OCI-LY3 (cell line): ENCODE measurements around the gene CDH20.

Experiments used
- H2AFZ ChIP-seq: fragments of 200-600, 300-600 bp; shearing (Covaris generic); 2 replicates; pipeline ENCODE4 v1.6.0; 2014; ENCODE audit warnings: antibody characterized with exemption, low read depth, low read length
- H3K27ac ChIP-seq: fragments of 200-600, 300-600 bp; sonication (generic); 2 replicates; pipeline ENCODE4 v1.5.1; 2014; ENCODE audit warnings: mild to moderate bottlenecking, low read length, moderate library complexity, mixed read lengths
- H3K27me3 ChIP-seq: fragments of 200-600, 300-600 bp; sonication (generic); 2 replicates; pipeline ENCODE4 v1.6.1; 2014; ENCODE audit warnings: low read depth, low read length, mixed read lengths
- H3K36me3 ChIP-seq: fragments of 200-600, 300-600 bp; sonication (generic); replicated peaks from 2 replicates; pipeline ENCODE3; 2014; ENCODE audit warnings: low read depth, low read length, mixed read lengths
- H3K4me1 ChIP-seq: fragments of 300-600, 200-600 bp; sonication (generic); 2 replicates; pipeline ENCODE4 v1.6.1; 2014; ENCODE audit warnings: low read length, mixed read lengths
- H3K4me2 ChIP-seq: fragments of 200-600, 300-600 bp; sonication (generic); 2 replicates; pipeline ENCODE4 v1.6.1; 2014; ENCODE audit warnings: low read length, mixed read lengths
- H3K4me3 ChIP-seq: fragments of 300-600, 200-600 bp; sonication (generic); 2 replicates; pipeline ENCODE4 v1.5.1; 2014; ENCODE audit warnings: antibody characterized with exemption, mild to moderate bottlenecking, low read length, moderate library complexity
- H3K79me2 ChIP-seq: fragments of 300-600, 200-600 bp; shearing (Covaris generic); 2 replicates; pipeline ENCODE4 v1.6.1; 2014; ENCODE audit warnings: mild to moderate bottlenecking, low read length, mixed read lengths
- H3K9ac ChIP-seq: fragments of 300-600, 200-600 bp; shearing (Covaris generic); 2 replicates; pipeline ENCODE4 v1.6.0; 2014; ENCODE audit warnings: mild to moderate bottlenecking, low read length, moderate library complexity
- H3K9me3 ChIP-seq: fragments of 200-600, 300-600 bp; shearing (Covaris generic); 2 replicates; pipeline ENCODE4 v1.6.1; 2014; ENCODE audit warnings: low read length, mixed read lengths; ENCODE audit not compliant: insufficient read depth
- H4K20me1 ChIP-seq: fragments of 200-600, 300-600 bp; sonication (generic); 2 replicates; pipeline ENCODE4 v1.6.1; 2016; ENCODE audit warnings: low read length, mixed read lengths; ENCODE audit not compliant: insufficient read depth
- EZH2phosphoT487 ChIP-seq: fragments of 200-600 bp; shearing (Covaris generic); IDR thresholded peaks from 2 replicates; pipeline ENCODE4 v1.6.1; 2018; ENCODE audit warnings: antibody characterized with exemption, mixed run types, low read depth
- TF ChIP-seq, protein P1 (sequence below): fragments of 200-600, 300-600 bp; sonication (generic); IDR thresholded peaks from 2 replicates; pipeline ENCODE4 v1.5.1; 2014; ENCODE audit warnings: antibody characterized with exemption, low read length, low read depth

CDH20 gene

DNA sequence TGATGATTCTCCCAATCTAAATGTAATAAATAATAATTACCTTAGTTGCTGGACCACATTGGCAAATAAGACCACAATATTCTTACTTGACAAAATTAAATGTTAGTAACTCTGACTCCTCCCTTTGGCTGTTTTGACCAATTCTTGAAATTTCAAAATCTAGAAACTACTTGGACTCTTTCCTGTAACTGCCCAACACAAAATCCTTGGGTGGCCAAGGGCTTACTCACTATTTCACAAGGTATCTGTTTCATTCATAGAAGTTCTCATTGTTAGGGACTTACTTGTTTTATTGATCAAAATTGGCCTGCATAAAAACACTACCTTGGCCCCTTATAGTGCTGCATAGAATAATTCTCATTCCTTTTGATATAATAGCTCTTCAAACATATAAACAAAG, 19.4 kb downstream of the CDH20 start:
- H3K4me3 ChIP-seq: no peak overlapping the region
- H3K79me2 ChIP-seq: no peaks in the 10 kb centered on the region
- H3K4me2 ChIP-seq: no peak overlapping the region
- H4K20me1 ChIP-seq: no peaks in the 10 kb centered on the region
- H3K27ac ChIP-seq: no peak overlapping the region
- H3K4me1 ChIP-seq: peaks cover 3% of the 10 kb centered on the region; the same call in 1 of the 2 replicates
- no peaks in the 10 kb centered on the region for H3K36me3 ChIP-seq
- no peak overlapping the region for H3K9ac ChIP-seq
- no peak overlapping the region for H2AFZ ChIP-seq
- 0 out of 2 replicates have a peak, but pooled peaks cover 4% of the 10 kb centered on the region for H3K9me3 ChIP-seq
- peaks cover 12% of the 10 kb centered on the region; the same call in 1 of the 2 replicates for H3K27me3 ChIP-seq
- TF ChIP-seq, protein P1, sequence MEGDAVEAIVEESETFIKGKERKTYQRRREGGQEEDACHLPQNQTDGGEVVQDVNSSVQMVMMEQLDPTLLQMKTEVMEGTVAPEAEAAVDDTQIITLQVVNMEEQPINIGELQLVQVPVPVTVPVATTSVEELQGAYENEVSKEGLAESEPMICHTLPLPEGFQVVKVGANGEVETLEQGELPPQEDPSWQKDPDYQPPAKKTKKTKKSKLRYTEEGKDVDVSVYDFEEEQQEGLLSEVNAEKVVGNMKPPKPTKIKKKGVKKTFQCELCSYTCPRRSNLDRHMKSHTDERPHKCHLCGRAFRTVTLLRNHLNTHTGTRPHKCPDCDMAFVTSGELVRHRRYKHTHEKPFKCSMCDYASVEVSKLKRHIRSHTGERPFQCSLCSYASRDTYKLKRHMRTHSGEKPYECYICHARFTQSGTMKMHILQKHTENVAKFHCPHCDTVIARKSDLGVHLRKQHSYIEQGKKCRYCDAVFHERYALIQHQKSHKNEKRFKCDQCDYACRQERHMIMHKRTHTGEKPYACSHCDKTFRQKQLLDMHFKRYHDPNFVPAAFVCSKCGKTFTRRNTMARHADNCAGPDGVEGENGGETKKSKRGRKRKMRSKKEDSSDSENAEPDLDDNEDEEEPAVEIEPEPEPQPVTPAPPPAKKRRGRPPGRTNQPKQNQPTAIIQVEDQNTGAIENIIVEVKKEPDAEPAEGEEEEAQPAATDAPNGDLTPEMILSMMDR: no peak
- TF ChIP-seq EZH2phosphoT487: no peak

DNA sequence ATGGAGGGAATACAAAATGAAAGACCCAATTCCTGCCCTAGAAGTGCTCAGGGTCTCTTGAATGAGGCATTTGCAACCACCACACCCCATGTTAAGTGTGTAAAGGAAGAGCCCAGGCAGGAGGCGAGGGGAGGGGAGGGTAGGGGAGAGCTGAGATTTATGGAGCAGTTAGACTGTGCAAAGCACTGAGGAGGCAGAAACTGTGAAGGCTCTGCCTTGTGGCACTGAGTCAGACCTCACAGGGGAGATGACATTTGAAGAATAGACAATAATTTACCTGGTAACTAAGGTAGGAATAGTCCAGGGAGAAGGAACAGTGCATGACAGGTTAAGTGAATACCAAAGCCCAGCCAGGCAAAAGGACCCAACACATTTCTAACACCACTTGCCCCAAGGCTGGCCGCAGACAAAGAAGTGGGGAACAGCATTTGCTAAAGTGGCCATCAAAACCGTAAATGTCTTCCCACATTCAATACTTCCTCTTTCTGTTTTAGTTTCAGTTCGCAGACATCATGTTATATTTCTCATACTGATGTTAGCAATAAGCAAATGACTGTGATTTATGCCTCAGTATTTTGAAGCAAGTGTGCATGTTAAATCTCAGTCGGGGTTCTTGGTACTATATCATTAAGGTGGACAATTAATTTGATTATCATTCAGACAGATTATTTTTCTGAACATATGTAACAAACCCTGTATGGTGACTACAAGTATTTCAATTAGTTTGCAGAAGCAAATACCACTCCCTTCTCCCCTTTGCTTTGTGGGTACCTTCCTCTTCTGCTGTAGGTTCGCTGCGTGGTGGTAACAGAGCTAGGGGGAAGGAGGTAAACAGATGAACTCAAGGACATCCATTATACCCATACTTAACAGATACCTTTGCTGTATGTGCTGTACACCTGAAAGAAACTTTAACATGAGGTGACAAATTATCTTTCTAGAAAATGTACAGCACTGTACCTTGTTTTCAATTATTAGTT, 27.5 kb downstream of the CDH20 start:
- H3K36me3 ChIP-seq: no peaks in the 10 kb centered on the region
- peak overlapping the region; percentile 10; the same call in 1 of the 2 replicates for H3K9ac ChIP-seq
- peaks cover 32% of the 10 kb centered on the region for H3K4me1 ChIP-seq
- TF ChIP-seq EZH2phosphoT487: no peak
- H3K4me3 ChIP-seq: peak overlapping the region; percentile 58
- H2AFZ ChIP-seq: peak overlapping the region; percentile 27
- no peaks in the 10 kb centered on the region for H3K79me2 ChIP-seq
- H3K27me3 ChIP-seq: peaks cover 24% of the 10 kb centered on the region; the same call in 1 of the 2 replicates
- H3K9me3 ChIP-seq: 0 out of 2 replicates have a peak, but pooled peaks cover 6% of the 10 kb centered on the region
- peak overlapping the region; percentile 70 for H3K4me2 ChIP-seq
- H4K20me1 ChIP-seq: no peaks in the 10 kb centered on the region
- H3K27ac ChIP-seq: peak overlapping the region; percentile 37

DNA sequence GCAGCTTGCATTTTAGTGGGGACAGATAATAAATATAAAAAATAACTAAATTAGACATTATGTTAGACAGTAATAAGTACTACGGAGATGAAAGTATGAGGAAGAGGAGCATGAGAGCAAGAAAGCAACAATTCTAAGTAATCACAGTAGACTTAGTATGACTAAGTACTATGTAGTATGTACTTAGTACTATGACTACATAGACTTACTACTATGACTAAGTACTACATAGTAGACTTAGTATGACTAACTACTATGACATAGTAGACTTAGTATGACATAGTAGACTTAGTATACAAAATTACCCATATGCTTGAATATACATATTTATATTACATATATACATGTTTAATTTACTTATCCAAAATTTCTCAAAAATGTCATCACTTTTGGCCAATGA, 29.3 kb downstream of the CDH20 start:
- Histone ChIP-seq H3K9ac (no peak overlapping the region), H3K79me2 (no peaks in the 10 kb centered on the region), H3K9me3 (0 out of 2 replicates have a peak, but pooled peaks cover 3% of the 10 kb centered on the region), H3K4me2 (no peak overlapping the region), H3K36me3 (no peaks in the 10 kb centered on the region), H3K27me3 (peaks cover 16% of the 10 kb centered on the region), H4K20me1 (no peaks in the 10 kb centered on the region), H3K27ac (no peak overlapping the region), H3K4me1 (peaks cover 32% of the 10 kb centered on the region), H2AFZ (no peak overlapping the region), H3K4me3 (no peak overlapping the region)
- no peak for TF ChIP-seq EZH2phosphoT487
- TF ChIP-seq, protein P1: no peak

DNA sequence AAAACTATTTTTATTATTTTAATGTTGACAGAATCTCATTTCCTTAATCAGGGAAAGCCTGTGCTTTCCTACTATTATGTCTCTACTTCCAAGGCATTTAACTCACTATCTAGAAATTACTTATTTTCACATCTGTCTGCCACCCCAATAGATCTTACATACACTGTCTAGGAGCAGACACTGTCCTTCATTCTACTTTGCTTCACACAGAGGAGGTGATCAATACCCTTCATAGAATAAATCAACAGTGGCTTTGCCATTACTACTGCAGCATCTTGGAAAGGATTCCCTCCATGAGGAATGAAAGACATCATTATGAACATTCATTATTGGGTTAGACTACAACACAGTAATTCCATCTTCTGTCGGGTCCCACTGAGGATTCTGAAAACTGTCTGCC, 31.7 kb downstream of the CDH20 start:
- Histone ChIP-seq H3K4me1 (peaks cover 26% of the 10 kb centered on the region), H3K9ac (no peak overlapping the region), H3K27me3 (peaks cover 11% of the 10 kb centered on the region), H3K4me2 (no peak overlapping the region), H3K9me3 (no peaks in the 10 kb centered on the region), H3K36me3 (no peaks in the 10 kb centered on the region), H3K79me2 (no peaks in the 10 kb centered on the region), H3K4me3 (no peak overlapping the region), H2AFZ (no peak overlapping the region), H4K20me1 (no peaks in the 10 kb centered on the region), H3K27ac (no peak overlapping the region)
- TF ChIP-seq, protein P1: no peak
- TF ChIP-seq EZH2phosphoT487: no peak
